ENCODE measurements around the gene SSH3.
A peak's percentile ranks its signal among the peaks of the same experiment; 100 is the strongest.

DNA sequence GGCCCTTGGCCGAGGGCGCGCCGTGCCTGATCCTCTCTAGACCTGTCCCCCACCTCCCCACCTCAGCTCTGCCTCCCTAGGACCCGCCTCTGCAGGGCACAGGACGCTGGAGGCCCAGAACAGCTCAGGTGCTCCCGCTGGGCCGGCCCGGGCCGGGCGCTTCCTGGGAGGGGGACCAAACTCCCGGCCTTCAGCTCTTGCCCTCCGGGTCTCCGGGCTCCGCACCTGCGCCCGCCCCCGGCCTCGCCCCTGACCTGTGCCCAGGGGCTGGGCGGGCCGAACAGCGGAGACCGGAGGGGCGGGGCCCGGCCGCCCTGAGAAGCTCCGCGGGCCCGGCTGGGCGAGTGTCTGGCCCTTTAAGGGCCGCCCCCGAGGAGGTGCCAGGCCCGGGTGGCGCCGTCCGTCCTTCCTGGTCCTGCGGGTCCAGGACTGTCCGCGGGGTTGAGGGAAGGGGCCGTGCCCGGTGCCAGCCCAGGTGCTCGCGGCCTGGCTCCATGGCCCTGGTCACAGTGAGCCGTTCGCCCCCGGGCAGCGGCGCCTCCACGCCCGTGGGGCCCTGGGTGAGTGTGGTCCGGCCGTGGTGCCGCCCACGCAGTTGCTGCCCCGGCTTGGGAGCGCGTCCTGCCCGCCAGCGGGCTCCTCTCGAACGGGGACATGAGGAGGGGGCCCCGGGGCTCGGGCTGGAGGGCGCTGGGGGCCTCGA, at the start of gene SSH3:
- TF ChIP-seq POLR2A (IDR thresholded peaks at IDR 0.05): peak; percentile 10
- peak in 1 of 3 donors; percentile 14 for TF ChIP-seq POLR2AphosphoS5 (IDR thresholded peaks at IDR 0.05)
- TF ChIP-seq, protein P1, sequence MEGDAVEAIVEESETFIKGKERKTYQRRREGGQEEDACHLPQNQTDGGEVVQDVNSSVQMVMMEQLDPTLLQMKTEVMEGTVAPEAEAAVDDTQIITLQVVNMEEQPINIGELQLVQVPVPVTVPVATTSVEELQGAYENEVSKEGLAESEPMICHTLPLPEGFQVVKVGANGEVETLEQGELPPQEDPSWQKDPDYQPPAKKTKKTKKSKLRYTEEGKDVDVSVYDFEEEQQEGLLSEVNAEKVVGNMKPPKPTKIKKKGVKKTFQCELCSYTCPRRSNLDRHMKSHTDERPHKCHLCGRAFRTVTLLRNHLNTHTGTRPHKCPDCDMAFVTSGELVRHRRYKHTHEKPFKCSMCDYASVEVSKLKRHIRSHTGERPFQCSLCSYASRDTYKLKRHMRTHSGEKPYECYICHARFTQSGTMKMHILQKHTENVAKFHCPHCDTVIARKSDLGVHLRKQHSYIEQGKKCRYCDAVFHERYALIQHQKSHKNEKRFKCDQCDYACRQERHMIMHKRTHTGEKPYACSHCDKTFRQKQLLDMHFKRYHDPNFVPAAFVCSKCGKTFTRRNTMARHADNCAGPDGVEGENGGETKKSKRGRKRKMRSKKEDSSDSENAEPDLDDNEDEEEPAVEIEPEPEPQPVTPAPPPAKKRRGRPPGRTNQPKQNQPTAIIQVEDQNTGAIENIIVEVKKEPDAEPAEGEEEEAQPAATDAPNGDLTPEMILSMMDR (IDR thresholded peaks at IDR 0.05): no peak

Measured in breast epithelium (tissue), 3 donors.